Cardiac fibroblast (primary cell): ENCODE measurements around the gene TGM2.

Experiments
- DNase-seq, 2 donors: peaks; one replicate each; pipeline versions ENCODE4 v3.0.0 to v3.0.0-alpha.2; 2010; ENCODE audit warnings: low read depth in 2 of 2
- H3K4me3 ChIP-seq, 2 donors: replicated peaks in 1 of 2; 1 replicate in 1 of 2; 2 replicates in 1 of 2; pipeline ENCODE4 v1.5.1; 2011; ENCODE audit warnings: low read depth in 2 of 2, low read length in 2 of 2, mild to moderate bottlenecking in 2 of 2, moderate library complexity in 1 of 2
- CTCF ChIP-seq: IDR thresholded peaks from one replicate; pipeline ENCODE4 v1.5.1; 2011; ENCODE audit warnings: low read depth, mild to moderate bottlenecking, low read length, inconsistent platforms

Gene TGM2

DNA sequence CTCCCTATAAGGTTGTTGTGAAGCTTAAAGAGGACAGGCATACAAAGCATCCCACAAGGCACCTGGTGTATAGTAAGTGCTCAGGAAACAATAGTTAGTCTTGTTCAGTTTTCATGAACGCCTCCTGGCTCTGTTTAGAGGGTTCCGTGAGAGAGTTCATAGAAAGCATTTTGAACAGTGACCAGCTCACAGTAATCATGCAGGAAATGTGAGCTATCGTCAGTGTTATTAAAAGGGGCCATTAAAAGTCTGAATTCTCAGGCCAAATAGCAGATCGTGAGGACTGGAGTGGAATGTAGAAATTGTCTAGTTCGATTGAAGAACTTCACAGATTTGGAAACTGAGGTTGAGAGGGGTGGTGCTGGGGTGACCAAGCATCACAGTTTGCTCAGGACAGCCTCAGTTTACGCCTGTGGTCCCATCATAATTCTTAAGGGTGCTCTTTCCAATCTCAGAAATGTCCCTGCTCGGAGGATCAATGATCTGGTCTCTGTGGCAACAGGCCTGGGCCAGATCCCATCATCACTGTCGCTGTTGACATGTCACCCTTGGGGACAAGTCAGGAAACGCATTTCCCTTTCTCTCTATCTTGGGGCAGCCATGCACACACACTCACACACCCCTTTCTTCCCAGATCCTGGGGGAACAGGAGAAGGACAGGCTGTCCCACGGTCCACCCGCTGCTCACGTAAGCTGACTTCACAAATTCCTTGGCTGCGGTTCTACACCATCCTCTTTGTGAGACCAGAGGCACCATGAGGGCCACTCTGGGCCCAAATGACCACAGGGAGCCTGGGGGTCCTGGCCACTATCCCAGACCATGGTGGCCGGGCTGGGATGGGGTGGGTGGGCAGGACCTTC, 7.2 kb downstream of the TGM2 start:
- no peak for TF ChIP-seq CTCF
- H3K4me3 ChIP-seq = no peak overlapping the region
- DNase-seq = peak; percentile 26 to 62

DNA sequence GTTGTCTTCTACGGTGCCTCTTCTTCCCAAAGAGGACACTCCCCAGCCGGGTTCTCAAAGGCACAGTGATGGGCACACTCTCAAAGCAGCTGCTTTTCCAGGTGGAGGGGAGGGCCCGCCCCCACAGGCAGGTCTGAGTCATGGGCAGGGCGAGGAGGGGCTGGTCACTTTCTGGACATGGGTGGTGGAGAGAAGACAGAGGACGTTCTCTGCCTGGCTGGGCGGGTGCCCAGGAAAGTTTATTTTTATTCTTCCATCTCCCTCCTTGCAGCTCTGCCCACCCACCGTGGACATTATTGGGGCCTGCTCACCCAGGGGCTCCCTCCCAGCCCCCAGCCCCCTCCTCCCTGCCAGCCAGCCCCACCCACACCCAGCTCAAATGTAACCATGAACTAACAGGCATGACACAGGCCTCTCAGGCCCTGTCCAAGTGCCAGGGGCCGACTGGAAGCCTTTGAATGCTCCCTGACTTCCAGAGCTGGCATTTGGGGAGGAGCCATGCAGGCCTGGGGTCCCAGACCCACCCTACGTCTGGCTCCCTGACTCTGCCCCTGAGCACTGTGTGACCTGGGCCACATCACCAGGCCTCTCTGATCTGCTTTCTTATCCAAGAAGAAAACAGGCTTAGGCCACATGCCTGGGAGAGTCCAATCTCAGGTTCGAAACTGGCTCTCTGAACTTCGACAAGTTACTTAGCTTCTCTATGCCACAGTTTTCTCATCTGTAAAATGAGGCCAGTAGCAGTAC, 8.0 kb downstream of the TGM2 start:
- H3K4me3 ChIP-seq = no peak overlapping the region
- TF ChIP-seq CTCF = no peak
- peak in 1 of 2 donors; percentile 15 for DNase-seq

- H3K4me3 ChIP-seq = no peak overlapping the region
- TF ChIP-seq CTCF = no peak
- no peak for DNase-seq
These were observed 8.8 kb downstream of the TGM2 start for GRCh38 chr20:38156280-38156679.

DNA sequence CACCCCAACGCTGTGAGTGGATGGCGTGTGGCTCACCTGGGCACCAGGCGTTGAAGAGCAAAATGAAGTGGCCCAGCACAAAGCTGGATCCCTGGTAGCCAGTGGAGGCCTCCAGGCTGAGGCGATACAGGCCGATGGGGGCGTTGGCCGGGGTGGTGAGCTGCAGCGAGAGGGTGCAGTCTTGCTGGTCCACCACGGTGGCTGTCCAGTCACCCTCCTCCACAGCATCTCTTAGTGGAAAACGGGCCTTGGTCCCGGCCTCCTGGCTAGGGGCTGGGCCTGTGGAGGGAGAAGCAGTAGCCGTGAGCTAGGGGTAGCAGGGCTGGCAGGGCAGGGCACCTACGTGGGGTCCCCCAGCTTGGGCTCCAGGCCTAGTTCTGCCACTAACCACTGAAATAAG, 9.3 kb downstream of the TGM2 start:
- DNase-seq = no peak
- no peak overlapping the region for H3K4me3 ChIP-seq
- TF ChIP-seq CTCF = no peak

DNA sequence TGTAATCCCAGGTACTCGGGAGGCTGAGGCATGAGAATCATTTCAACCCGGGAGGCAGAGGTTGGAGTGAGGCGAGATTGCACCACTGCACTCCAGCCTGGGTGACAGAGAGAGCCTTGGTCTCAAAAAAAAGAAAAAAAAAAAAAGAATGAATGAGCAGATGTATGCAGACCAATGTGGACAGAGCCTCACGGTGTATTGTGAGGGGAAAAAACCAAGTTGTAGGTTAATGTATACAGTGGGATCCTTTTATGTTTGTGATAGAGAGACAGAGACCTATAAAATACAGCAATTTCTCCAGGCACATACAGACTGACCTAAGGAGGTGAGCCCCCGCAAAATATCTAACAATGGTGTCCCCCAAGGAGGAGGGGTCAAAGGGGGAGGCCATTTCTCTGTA, 11.7 kb downstream of the TGM2 start:
- H3K4me3 ChIP-seq = no peak overlapping the region
- no peak for DNase-seq
- no peak for TF ChIP-seq CTCF

GRCh38 chr20:38152621-38153221, 12.3 kb downstream of the TGM2 start:
- no peak for TF ChIP-seq CTCF
- DNase-seq = peak; percentile 60 to 71
- peak overlapping the region in 1 of 2 donors; percentile 3 for H3K4me3 ChIP-seq
